SK-N-MC (cell line): Measurements from ENCODE around the gene OTOS.

ENCODE experiments used
- EZH2 ChIP-seq: fragments of 200-600 bp; sonication (generic); IDR thresholded peaks from one replicate; pipeline ENCODE4 v1.6.1; 2017; ENCODE audit warnings: antibody characterized with exemption
- FOXP2 ChIP-seq: optimal IDR thresholded peaks from 2 replicates; pipeline ENCODE3; 2011; ENCODE audit warnings: mild to moderate bottlenecking, moderate library complexity; ENCODE audit not compliant: insufficient read depth; ENCODE audit errors: extremely low read length, control extremely low read depth
- POLR2AphosphoS5 ChIP-seq: IDR thresholded peaks from 2 replicates; pipeline ENCODE4 v1.6.1; 2012; ENCODE audit warnings: mild to moderate bottlenecking, low read depth, low read length, borderline replicate concordance

- no peak for TF ChIP-seq EZH2
- TF ChIP-seq POLR2AphosphoS5: no peak
- TF ChIP-seq FOXP2: no peak
These were observed 49.2 kb upstream of the OTOS start for GRCh38 chr2:240189686-240190085.
